Coronary artery (tissue), 2 donors: Measurements from ENCODE around the gene ALKBH6.

Source experiments
- DNase-seq: peaks from one replicate; pipeline ENCODE4 v3.0.0-alpha.2; 2017; ENCODE audit warnings: low spot score
- H3K27ac ChIP-seq, 2 donors: fragments of 200-600 bp; sonication (generic); one replicate each; pipeline ENCODE4 v1.5.1; 2016 to 2019
- H3K4me3 ChIP-seq: fragments of 200-600 bp; sonication (generic); 2 replicates; pipeline ENCODE4 v1.5.1; 2016; ENCODE audit warnings: mild to moderate bottlenecking, moderate library complexity
- CTCF ChIP-seq: fragments of 200-600 bp; sonication (generic); IDR thresholded peaks from one replicate; pipeline ENCODE4 v1.5.1; 2019; ENCODE audit warnings: antibody characterized with exemption

The ALKBH6 gene

GRCh38 chr19:35991731-35992450 is 22.1 kb downstream of the ALKBH6 start:
- DNase-seq: no peak
- no peak for TF ChIP-seq CTCF
- Histone ChIP-seq H3K4me3 (no peak overlapping the region), H3K27ac (no peak overlapping the region)

- TF ChIP-seq CTCF: no peak
- Histone ChIP-seq H3K4me3 (no peak overlapping the region), H3K27ac (no peak overlapping the region)
- no peak for DNase-seq
These were observed 23.0 kb downstream of the ALKBH6 start for GRCh38 chr19:35990771-35991730.

- H3K4me3 ChIP-seq: no peak overlapping the region
- TF ChIP-seq CTCF: no peak
- no peak overlapping the region for H3K27ac ChIP-seq
- DNase-seq: no peak
These were observed 23.9 kb downstream of the ALKBH6 start for GRCh38 chr19:35990156-35990555.

- H3K27ac ChIP-seq: no peak overlapping the region
- no peak overlapping the region for H3K4me3 ChIP-seq
- DNase-seq: no peak
- no peak for TF ChIP-seq CTCF
These were observed 25.2 kb downstream of the ALKBH6 start for GRCh38 chr19:35988824-35989223.

- DNase-seq: no peak
- Histone ChIP-seq H3K4me3 (no peak overlapping the region), H3K27ac (no peak overlapping the region)
- TF ChIP-seq CTCF: no peak
These were observed 26.5 kb downstream of the ALKBH6 start for GRCh38 chr19:35987571-35987896.

- H3K4me3 ChIP-seq: peak overlapping the region; percentile 55
- H3K27ac ChIP-seq: no peak overlapping the region
- DNase-seq: no peak
- TF ChIP-seq CTCF: no peak
These were observed 27.1 kb downstream of the ALKBH6 start for GRCh38 chr19:35986664-35987570.
